Colonic mucosa (tissue), 4 donors: ENCODE measurements around the gene SLC11A2. TPM values are rescaled to one million over a fixed set of nuclear protein-coding genes. Genes with fewer than 3 reads are reported as not detected.
A peak's percentile ranks its signal among the peaks of the same experiment; 100 is the strongest.

Experiments
- DNase-seq: peaks from one replicate; pipeline ENCODE4 v3.0.0-alpha.2; 2020
- H3K27ac ChIP-seq: fragments of 200-600 bp; one replicate; pipeline ENCODE4 v1.8.0; 2021
- H3K27me3 ChIP-seq: fragments of 200-600 bp; one replicate; pipeline ENCODE4 v1.8.0; 2021
- H3K36me3 ChIP-seq: fragments of 200-600 bp; one replicate; pipeline ENCODE4 v1.8.0; 2021
- H3K4me1 ChIP-seq: fragments of 200-600 bp; one replicate; pipeline ENCODE4 v1.8.0; 2021; ENCODE audit warnings: mild to moderate bottlenecking
- H3K4me3 ChIP-seq: fragments of 200-600 bp; one replicate; pipeline ENCODE4 v1.8.0; 2021
- H3K9ac ChIP-seq, 2 donors: one replicate each; pipeline ENCODE4 v1.7.0; 2013; ENCODE audit warnings: control low read depth in 2 of 2, low read depth in 2 of 2, low read length in 2 of 2
- H3K9me3 ChIP-seq: fragments of 200-600 bp; one replicate; pipeline ENCODE4 v1.8.0; 2021
- CTCF ChIP-seq: fragments of 200-600 bp; IDR thresholded peaks from one replicate; pipeline ENCODE4 v1.8.0; 2022; ENCODE audit warnings: antibody characterized with exemption, mild to moderate bottlenecking
- intact Hi-C: fragments of 100-400 bp; cut with DNase I; formaldehyde crosslinking; loops from one replicate; pipeline ENCODE4 v1.14.1; 2022
- total RNA-seq, 2 donors: library from RNA; stranded (reverse); fragmentation: NEBNext Ultra II Directional in 1 of 2; extraction: Animal tissue kit (Norgen Biotek cat#: 25700) in 1 of 2; gene quantifications; one replicate each; pipeline ENCODE4 v1.2.1, GENCODE V29; 2021
- donor health status: healthy.
- donor health status: DM: no; HTN: no; CAD: no.
- donor health status: DM: no; HTN: no; CAD: no.

SLC11A2 gene
- total RNA-seq: 10 to 100 TPM; 51.6 to 52.0 TPM

DNA sequence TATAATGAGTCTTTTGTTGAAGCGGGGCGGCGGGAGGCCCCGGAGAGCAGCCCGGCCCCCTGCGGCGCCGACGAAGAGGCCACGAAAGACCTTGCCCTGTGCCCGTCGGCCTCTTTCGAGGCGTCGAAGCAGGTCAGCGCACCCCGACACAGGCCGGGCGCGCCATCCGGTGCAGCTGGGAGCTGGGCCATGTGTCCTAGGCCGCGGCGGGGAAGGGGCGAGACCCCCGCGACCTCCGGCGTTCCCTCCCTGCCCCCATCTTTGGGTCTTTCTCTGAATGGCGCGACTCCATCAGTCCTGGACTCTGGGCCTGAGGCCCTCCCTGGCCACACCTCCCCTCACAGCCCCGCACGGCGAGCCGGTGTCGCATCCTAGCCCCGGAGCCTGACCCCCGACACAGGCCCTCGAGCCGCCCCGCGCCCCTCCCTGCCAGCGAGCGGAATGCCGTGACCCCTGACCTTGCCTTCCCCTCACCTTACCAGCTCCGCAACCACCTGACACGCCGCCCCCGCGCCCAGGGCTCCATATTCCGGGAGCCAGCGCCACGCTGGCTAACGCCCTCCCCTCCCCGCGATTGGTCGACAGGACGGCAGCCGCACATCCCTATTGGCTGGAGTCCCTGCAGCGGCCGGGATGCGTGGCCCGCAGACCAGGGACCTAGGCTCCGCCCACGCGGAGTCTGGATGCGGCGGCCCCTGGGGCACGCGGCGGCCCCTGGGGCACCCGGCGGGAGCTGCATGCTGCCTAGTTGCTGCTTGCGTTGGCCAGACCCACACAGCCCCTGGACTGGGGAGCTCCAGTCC is at the start of gene SLC11A2:
TSS of gene SLC11A2 (minus strand) at position 549 of the 803 bp plus-strand sequence. CDS start 15,656 bp downstream, outside the sequence.
- Histone ChIP-seq H3K4me1 (no peaks in the 10 kb centered on the region), H3K9me3 (no peaks in the 10 kb centered on the region), H3K27me3 (no peaks in the 10 kb centered on the region), H3K27ac (peak within 1 kb of the TSS; percentile 96), H3K4me3 (peak within 1 kb of the TSS; percentile 87), H3K9ac (peak within 1 kb of the TSS; percentile 76 to 97), H3K36me3 (no peaks in the 10 kb centered on the region)
- peak; percentile 96 for DNase-seq
- intact Hi-C loops: no loop called here
- TF ChIP-seq CTCF: no peak

DNA sequence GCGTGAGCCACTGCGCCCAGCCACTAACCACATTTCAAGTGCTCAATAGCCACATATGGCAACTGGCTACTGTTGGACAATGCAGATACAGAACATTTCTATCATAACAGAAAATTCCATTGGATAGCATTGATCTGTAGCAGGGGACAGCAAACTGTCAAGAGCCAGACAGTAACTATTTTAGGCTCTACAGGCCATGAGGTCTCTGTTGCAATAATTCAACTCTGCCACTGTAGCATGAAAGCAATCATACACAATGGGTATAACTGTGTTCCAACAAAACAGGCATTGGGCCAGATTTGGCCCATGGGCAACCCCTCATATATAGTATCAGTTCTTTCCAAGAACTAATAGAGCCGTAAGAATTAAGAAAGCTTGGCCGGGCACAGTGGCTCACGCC is 49.2 kb upstream of the SLC11A2 start:
- no peak overlapping the region for H3K27ac ChIP-seq
- no peak for TF ChIP-seq CTCF
- no peak overlapping the region for H3K4me3 ChIP-seq
- DNase-seq: no peak
- no peaks in the 10 kb centered on the region for H3K9me3 ChIP-seq
- no peaks in the 10 kb centered on the region for H3K27me3 ChIP-seq
- intact Hi-C loops: no loop called here
- no peaks in the 10 kb centered on the region for H3K4me1 ChIP-seq
- H3K9ac ChIP-seq: no peak overlapping the region
- H3K36me3 ChIP-seq: no peaks in the 10 kb centered on the region

GRCh38 chr12:51071663-51072062 is 45.5 kb upstream of the SLC11A2 start:
- H3K9me3 ChIP-seq: no peaks in the 10 kb centered on the region
- H3K36me3 ChIP-seq: no peaks in the 10 kb centered on the region
- no peak overlapping the region for H3K27ac ChIP-seq
- no peak for TF ChIP-seq CTCF
- no peak overlapping the region for H3K9ac ChIP-seq
- no peaks in the 10 kb centered on the region for H3K27me3 ChIP-seq
- H3K4me3 ChIP-seq: no peak overlapping the region
- DNase-seq: no peak
- intact Hi-C loops: no loop called here
- H3K4me1 ChIP-seq: no peaks in the 10 kb centered on the region

- no peaks in the 10 kb centered on the region for H3K9me3 ChIP-seq
- H3K27ac ChIP-seq: no peak overlapping the region
- no peak overlapping the region for H3K9ac ChIP-seq
- H3K27me3 ChIP-seq: no peaks in the 10 kb centered on the region
- intact Hi-C loops: no loop called here
- no peak for TF ChIP-seq CTCF
- H3K4me1 ChIP-seq: no peaks in the 10 kb centered on the region
- DNase-seq: no peak
- H3K4me3 ChIP-seq: no peak overlapping the region
- H3K36me3 ChIP-seq: no peaks in the 10 kb centered on the region
Observed at GRCh38 chr12:51070004-51070403, 43.8 kb upstream of the SLC11A2 start.

DNA sequence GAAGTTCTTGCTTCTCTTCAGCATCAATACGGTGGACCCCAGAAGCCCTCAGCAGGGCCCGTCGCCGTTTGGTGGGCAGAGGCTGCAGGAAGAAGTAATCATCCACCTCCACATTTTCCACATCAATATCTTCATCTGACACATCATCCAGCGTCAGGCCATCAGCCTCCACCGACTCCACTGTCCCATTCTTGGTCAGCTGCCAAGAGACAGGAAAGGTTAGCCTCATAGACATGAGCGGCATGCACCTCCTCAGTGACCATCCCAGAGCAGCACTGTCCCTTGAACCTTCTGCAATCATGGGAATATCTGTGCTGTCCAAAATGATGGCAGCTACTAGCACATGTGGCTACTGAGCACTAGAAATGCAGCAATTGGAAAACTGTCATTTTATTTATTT is 41.6 kb upstream of the SLC11A2 start:
- no peak overlapping the region for H3K9ac ChIP-seq
- no peak for TF ChIP-seq CTCF
- H3K4me3 ChIP-seq: no peak overlapping the region
- no peaks in the 10 kb centered on the region for H3K4me1 ChIP-seq
- intact Hi-C loops: no loop called here
- no peaks in the 10 kb centered on the region for H3K9me3 ChIP-seq
- H3K27me3 ChIP-seq: no peaks in the 10 kb centered on the region
- H3K27ac ChIP-seq: no peak overlapping the region
- DNase-seq: no peak
- no peaks in the 10 kb centered on the region for H3K36me3 ChIP-seq
